ENCODE measurements around the gene TNKS1BP1. TPM values are rescaled to one million over a fixed set of nuclear protein-coding genes. Genes with fewer than 3 reads are reported as not detected.
"Not testable (repeated sequence)": the region's sequence is repeated elsewhere in the genome, so short reads cannot be mapped to it uniquely, and the experiment has no call there.

TNKS1BP1 gene
- total RNA-seq, 4 donors from 2014 or later = 119 to 162 (median 137) TPM

- ATAC-seq (ENCODE audit: low FRiP score) (no peak), DNase-seq (ENCODE audit: low spot score) (no peak)
- no peak for TF ChIP-seq CTCF (IDR thresholded peaks at IDR 0.05)
Measured at GRCh38 chr11:57300785-57301184, 24.0 kb downstream of the TNKS1BP1 start.

- no peak for ATAC-seq (ENCODE audit: low FRiP score)
- TF ChIP-seq CTCF (IDR thresholded peaks at IDR 0.05) = no peak
- no peak for DNase-seq (ENCODE audit: low spot score)
Measured at GRCh38 chr11:57299150-57299737, 25.5 kb downstream of the TNKS1BP1 start.

GRCh38 chr11:57297221-57297620 is 27.5 kb downstream of the TNKS1BP1 start:
- ATAC-seq (ENCODE audit: low FRiP score) (no peak), DNase-seq (ENCODE audit: low spot score) (no peak)
- TF ChIP-seq CTCF (IDR thresholded peaks at IDR 0.05) = no peak

GRCh38 chr11:57296205-57296604 is 28.5 kb downstream of the TNKS1BP1 start:
- ATAC-seq (ENCODE audit: low FRiP score); DNase-seq (ENCODE audit: low spot score): not testable (repeated sequence)

- TF ChIP-seq CTCF (IDR thresholded peaks at IDR 0.05) = no peak
- ATAC-seq (ENCODE audit: low FRiP score) = peak; percentile 4
- no peak for DNase-seq (ENCODE audit: low spot score)
Measured at GRCh38 chr11:57294225-57295131, 30.3 kb downstream of the TNKS1BP1 start.

GRCh38 chr11:57290288-57290687 is 34.5 kb downstream of the TNKS1BP1 start:
- ATAC-seq (ENCODE audit: low FRiP score) = no peak
- TF ChIP-seq CTCF (IDR thresholded peaks at IDR 0.05) = no peak
- no peak for DNase-seq (ENCODE audit: low spot score)

GRCh38 chr11:57288771-57289579 is 35.8 kb downstream of the TNKS1BP1 start:
- ATAC-seq (ENCODE audit: low FRiP score) (peak; percentile 83), DNase-seq (ENCODE audit: low spot score) (no peak)
- TF ChIP-seq CTCF (IDR thresholded peaks at IDR 0.05) = no peak

Data from omental fat pad (tissue), 4 donors.